Adrenal gland (tissue), 12 donors: ENCODE data around the gene COL19A1. TPM values are rescaled to one million over a fixed set of nuclear protein-coding genes. Genes with fewer than 3 reads are reported as not detected.

Experiments used
- DNase-seq, 7 donors: peaks; one replicate each; pipeline ENCODE4 v3.0.0-alpha.2; 2019 to 2020
- H3K27ac ChIP-seq, 5 donors: fragments of 200-600 bp; sonication (generic) in 4 of 5; 1 replicate in 3 of 5; 2 replicates in 2 of 5; pipeline versions ENCODE4 v1.5.1 to v1.8.0; 2016 to 2020; ENCODE audit warnings: mild to moderate bottlenecking in 1 of 5
- H3K27me3 ChIP-seq: fragments of 200-600 bp; 2 replicates; pipeline ENCODE4 v1.8.0; 2021
- H3K36me3 ChIP-seq, 2 donors: fragments of 200-600 bp; replicated peaks in 1 of 2; 1 replicate in 1 of 2; 2 replicates in 1 of 2; pipeline versions ENCODE4 v1.5.1 to v1.8.0; 2018 to 2022
- H3K4me1 ChIP-seq, 2 donors: fragments of 200-600 bp; replicated peaks in 1 of 2; 1 replicate in 1 of 2; 2 replicates in 1 of 2; pipeline versions ENCODE4 v1.5.1 to v1.8.0; 2018 to 2021
- H3K4me3 ChIP-seq, 4 donors: fragments of 200-600 bp; sonication (generic) in 3 of 4; one replicate each; pipeline ENCODE4 v1.5.1; 2016 to 2018
- H3K9me3 ChIP-seq, 3 donors: fragments of 200-600 bp; sonication (generic) in 1 of 3; replicated peaks in 1 of 3; 1 replicate in 2 of 3; 2 replicates in 1 of 3; pipeline versions ENCODE4 v1.5.1 to v1.8.0; 2016 to 2021
- CTCF ChIP-seq, 6 experiments: fragments of 450-650 bp in 4 of 6; fragments of 200-600 bp in 2 of 6; sonication (generic) in 1 of 6; IDR thresholded peaks; 1 replicate in 5 of 6; 2 replicates in 1 of 6; pipeline versions ENCODE4 v1.5.1 to v1.8.0; 2016 to 2021; ENCODE audit warnings: antibody characterized with exemption in 6 of 6, mild to moderate bottlenecking in 2 of 6, moderate library complexity in 1 of 6
- POLR2A ChIP-seq, 2 donors: fragments of 450-650 bp; IDR thresholded peaks; one replicate each; pipeline ENCODE4 v1.6.1; 2017; ENCODE audit warnings: antibody characterized with exemption in 2 of 2, mild to moderate bottlenecking in 2 of 2, moderate library complexity in 1 of 2
- WGBS, 4 donors: extraction: QIAGEN DNeasy Blood & Tissue Kit in 2 of 4; methylation state at CpG; one replicate each; pipeline versions ENCODE4 v1.1.5 to v1.1.7; 2013 to 2017; 5-methylcytosine and 5-hydroxymethylcytosine counted together
- intact Hi-C, 2 donors: fragments of 100-400 bp; cut with DNase I; formaldehyde crosslinking; loops; one replicate each; pipeline versions ENCODE4 v1.14.1 to v1.15.0; 2022 to 2023
- polyA plus RNA-seq, 3 donors: library from polyadenylated mRNA; stranded (reverse); fragments of 200-250 nt in 2 of 3; fragments of 350-450 nt in 1 of 3; fragmentation: Illumina TruSeq in 1 of 3; extraction: RNeasy Lipid Tissue Mini Kit (QIAGEN cat#74804) in 1 of 3; gene quantifications; one replicate each; pipeline ENCODE4 v1.2.3, GENCODE V29; 2013 to 2014
- total RNA-seq, 9 donors: library from RNA; depleted of rRNA in 4 of 9; stranded (reverse); fragments of >200 nt in 4 of 9; fragments of 120-200 nt in 1 of 9; fragmentation: NEBNext Ultra II Directional in 1 of 9; extraction: Animal tissue kit (Norgen Biotek cat#: 25700) in 1 of 9; gene quantifications; one replicate each; pipeline versions ENCODE4 v1.1.0 to v1.2.4, GENCODE V29; 2013 to 2023
- donor health status: healthy with polysubstance abuse.
- donor health status: Bipolar disorder and iron deficiency.
- donor health status: DM: yes; HTN: yes; CAD: no.
- donor health status: DM: no; HTN: no; CAD: no.
- donor health status: DM: no; HTN: no; CAD: no.
- donor health status: DM: yes; HTN: yes; CAD: no.

The COL19A1 gene
- total and polyA plus RNA-seq, 12 donors: under 0.01 to 0.32 (median 0.11) TPM; not detected in 5

GRCh38 chr6:70110126-70111022 is 244.0 kb downstream of the COL19A1 start:
- Histone ChIP-seq H3K4me3 (no peak overlapping the region), H3K36me3 (no peaks in the 10 kb centered on the region), H3K27me3 (no peaks in the 10 kb centered on the region), H3K27ac (no peak overlapping the region), H3K9me3 (no peaks in the 10 kb centered on the region), H3K4me1 (no peaks in the 10 kb centered on the region)
- no peak for TF ChIP-seq POLR2A (IDR thresholded peaks at IDR 0.05)
- TF ChIP-seq CTCF (IDR thresholded peaks at IDR 0.05): no peak
- no peak for DNase-seq
- WGBS, 4 donors: 41 to 63% (median 53%) methylated on average over 2 of the region's 2 CpGs
- intact Hi-C loops: no loop called here

- no peak overlapping the region for H3K27ac ChIP-seq
- H3K27me3 ChIP-seq: no peaks in the 10 kb centered on the region
- no peak overlapping the region for H3K4me3 ChIP-seq
- TF ChIP-seq CTCF (IDR thresholded peaks at IDR 0.05): no peak
- TF ChIP-seq POLR2A (IDR thresholded peaks at IDR 0.05): no peak
- no peaks in the 10 kb centered on the region for H3K36me3 ChIP-seq
- intact Hi-C loops: no loop called here
- no peaks in the 10 kb centered on the region for H3K9me3 ChIP-seq
- no peaks in the 10 kb centered on the region for H3K4me1 ChIP-seq
- DNase-seq: no peak
Measured at GRCh38 chr6:70111737-70112136, 245.4 kb downstream of the COL19A1 start.

GRCh38 chr6:70112716-70113115 is 246.4 kb downstream of the COL19A1 start:
- Histone ChIP-seq H3K36me3 (no peaks in the 10 kb centered on the region), H3K27me3 (no peaks in the 10 kb centered on the region), H3K9me3 (no peaks in the 10 kb centered on the region), H3K4me1 (no peaks in the 10 kb centered on the region), H3K27ac (no peak overlapping the region), H3K4me3 (no peak overlapping the region)
- WGBS, 4 donors: 51 to 59% (median 58%) methylated on average over 5 of the region's 5 CpGs
- no peak for DNase-seq
- TF ChIP-seq CTCF (IDR thresholded peaks at IDR 0.05) (no peak), POLR2A (IDR thresholded peaks at IDR 0.05) (no peak)
- intact Hi-C loops: no loop called here

GRCh38 chr6:70113171-70113570 is 246.8 kb downstream of the COL19A1 start:
- TF ChIP-seq CTCF (IDR thresholded peaks at IDR 0.05): no peak
- no peak for TF ChIP-seq POLR2A (IDR thresholded peaks at IDR 0.05)

More at GRCh38 chr6:70113171-70113570, 246.8 kb downstream of the COL19A1 start:
- no peaks in the 10 kb centered on the region for H3K36me3 ChIP-seq
- WGBS, 4 donors: 31 to 75% (median 45%) methylated on average over 1 of the region's 1 CpG
- H3K9me3 ChIP-seq: no peaks in the 10 kb centered on the region
- DNase-seq: no peak
- H3K27ac ChIP-seq: no peak overlapping the region
- no peaks in the 10 kb centered on the region for H3K4me1 ChIP-seq
- no peak overlapping the region for H3K4me3 ChIP-seq
- H3K27me3 ChIP-seq: no peaks in the 10 kb centered on the region
- intact Hi-C loops: no loop called here
